ENCODE data around the gene CYP11A1.

CYP11A1 gene

GRCh38 chr15:74399100-74399499 lies 31.7 kb upstream of the CYP11A1 start:
- Histone ChIP-seq H3K9me3 (ENCODE audit: control insufficient read depth, low read length) (no peaks in the 10 kb centered on the region), H3K9ac (ENCODE audit: low read length) (no peak overlapping the region), H3K4me1 (ENCODE audit: control insufficient read depth, insufficient read depth, low read length) (peaks cover 39% of the 10 kb centered on the region), H3K36me3 (ENCODE audit: control insufficient read depth, insufficient read depth, low read length) (no peaks in the 10 kb centered on the region), H3K27me3 (ENCODE audit: control insufficient read depth, insufficient read depth, low read length) (no peaks in the 10 kb centered on the region), H3K4me3 (ENCODE audit: low read length) (no peak overlapping the region)

GRCh38 chr15:74398183-74398582 lies 30.7 kb upstream of the CYP11A1 start:
- Histone ChIP-seq H3K9me3 (ENCODE audit: control insufficient read depth, low read length) (no peaks in the 10 kb centered on the region), H3K4me1 (ENCODE audit: control insufficient read depth, insufficient read depth, low read length) (peaks cover 39% of the 10 kb centered on the region), H3K9ac (ENCODE audit: low read length) (no peak overlapping the region), H3K4me3 (ENCODE audit: low read length) (no peak overlapping the region), H3K36me3 (ENCODE audit: control insufficient read depth, insufficient read depth, low read length) (no peaks in the 10 kb centered on the region), H3K27me3 (ENCODE audit: control insufficient read depth, insufficient read depth, low read length) (no peaks in the 10 kb centered on the region)

- peaks cover 39% of the 10 kb centered on the region for H3K4me1 ChIP-seq (ENCODE audit: control insufficient read depth, insufficient read depth, low read length)
- no peaks in the 10 kb centered on the region for H3K27me3 ChIP-seq (ENCODE audit: control insufficient read depth, insufficient read depth, low read length)
- no peaks in the 10 kb centered on the region for H3K36me3 ChIP-seq (ENCODE audit: control insufficient read depth, insufficient read depth, low read length)
- no peak overlapping the region for H3K9ac ChIP-seq (ENCODE audit: low read length)
- H3K9me3 ChIP-seq (ENCODE audit: control insufficient read depth, low read length) = no peaks in the 10 kb centered on the region
- H3K4me3 ChIP-seq (ENCODE audit: low read length) = no peak overlapping the region
Observed at GRCh38 chr15:74397239-74398068, 30.0 kb upstream of the CYP11A1 start.

- H3K4me1 ChIP-seq (ENCODE audit: control insufficient read depth, insufficient read depth, low read length) = peaks cover 39% of the 10 kb centered on the region
- H3K4me3 ChIP-seq (ENCODE audit: low read length) = no peak overlapping the region
- no peak overlapping the region for H3K9ac ChIP-seq (ENCODE audit: low read length)
- H3K9me3 ChIP-seq (ENCODE audit: control insufficient read depth, low read length) = no peaks in the 10 kb centered on the region
- H3K36me3 ChIP-seq (ENCODE audit: control insufficient read depth, insufficient read depth, low read length) = no peaks in the 10 kb centered on the region
- H3K27me3 ChIP-seq (ENCODE audit: control insufficient read depth, insufficient read depth, low read length) = no peaks in the 10 kb centered on the region
Observed at GRCh38 chr15:74396445-74397238, 29.2 kb upstream of the CYP11A1 start.

GRCh38 chr15:74396146-74396438 lies 28.6 kb upstream of the CYP11A1 start:
- Histone ChIP-seq H3K4me1 (ENCODE audit: control insufficient read depth, insufficient read depth, low read length) (peaks cover 33% of the 10 kb centered on the region), H3K27me3 (ENCODE audit: control insufficient read depth, insufficient read depth, low read length) (no peaks in the 10 kb centered on the region), H3K36me3 (ENCODE audit: control insufficient read depth, insufficient read depth, low read length) (no peaks in the 10 kb centered on the region), H3K9me3 (ENCODE audit: control insufficient read depth, low read length) (no peaks in the 10 kb centered on the region), H3K9ac (ENCODE audit: low read length) (no peak overlapping the region), H3K4me3 (ENCODE audit: low read length) (no peak overlapping the region)

GRCh38 chr15:74395319-74396145 lies 28.1 kb upstream of the CYP11A1 start:
- Histone ChIP-seq H3K9ac (ENCODE audit: low read length) (no peak overlapping the region), H3K4me1 (ENCODE audit: control insufficient read depth, insufficient read depth, low read length) (peaks cover 30% of the 10 kb centered on the region), H3K27me3 (ENCODE audit: control insufficient read depth, insufficient read depth, low read length) (no peaks in the 10 kb centered on the region)

GRCh38 chr15:74394090-74394846 lies 26.8 kb upstream of the CYP11A1 start:
- Histone ChIP-seq H3K9ac (ENCODE audit: low read length) (no peak overlapping the region), H3K4me3 (ENCODE audit: low read length) (no peak overlapping the region), H3K9me3 (ENCODE audit: control insufficient read depth, low read length) (no peaks in the 10 kb centered on the region), H3K4me1 (ENCODE audit: control insufficient read depth, insufficient read depth, low read length) (peaks cover 36% of the 10 kb centered on the region), H3K36me3 (ENCODE audit: control insufficient read depth, insufficient read depth, low read length) (no peaks in the 10 kb centered on the region), H3K27me3 (ENCODE audit: control insufficient read depth, insufficient read depth, low read length) (no peaks in the 10 kb centered on the region)

More at GRCh38 chr15:74395319-74396145, 28.1 kb upstream of the CYP11A1 start:
- H3K4me3 ChIP-seq (ENCODE audit: low read length) = no peak overlapping the region
- H3K9me3 ChIP-seq (ENCODE audit: control insufficient read depth, low read length) = no peaks in the 10 kb centered on the region
- H3K36me3 ChIP-seq (ENCODE audit: control insufficient read depth, insufficient read depth, low read length) = no peaks in the 10 kb centered on the region

GRCh38 chr15:74393423-74393822 lies 26.0 kb upstream of the CYP11A1 start:
- Histone ChIP-seq H3K4me3 (ENCODE audit: low read length) (no peak overlapping the region), H3K9ac (ENCODE audit: low read length) (no peak overlapping the region), H3K27me3 (ENCODE audit: control insufficient read depth, insufficient read depth, low read length) (no peaks in the 10 kb centered on the region), H3K36me3 (ENCODE audit: control insufficient read depth, insufficient read depth, low read length) (no peaks in the 10 kb centered on the region), H3K4me1 (ENCODE audit: control insufficient read depth, insufficient read depth, low read length) (peaks cover 37% of the 10 kb centered on the region), H3K9me3 (ENCODE audit: control insufficient read depth, low read length) (no peaks in the 10 kb centered on the region)

GRCh38 chr15:74392902-74393301 lies 25.5 kb upstream of the CYP11A1 start:
- Histone ChIP-seq H3K9me3 (ENCODE audit: control insufficient read depth, low read length) (no peaks in the 10 kb centered on the region), H3K4me3 (ENCODE audit: low read length) (no peak overlapping the region), H3K9ac (ENCODE audit: low read length) (no peak overlapping the region), H3K4me1 (ENCODE audit: control insufficient read depth, insufficient read depth, low read length) (peaks cover 32% of the 10 kb centered on the region), H3K36me3 (ENCODE audit: control insufficient read depth, insufficient read depth, low read length) (no peaks in the 10 kb centered on the region), H3K27me3 (ENCODE audit: control insufficient read depth, insufficient read depth, low read length) (peaks cover 1% of the 10 kb centered on the region)

GRCh38 chr15:74392451-74392830 lies 25.0 kb upstream of the CYP11A1 start:
- Histone ChIP-seq H3K27me3 (ENCODE audit: control insufficient read depth, insufficient read depth, low read length) (peaks cover 4% of the 10 kb centered on the region), H3K9ac (ENCODE audit: low read length) (no peak overlapping the region), H3K4me1 (ENCODE audit: control insufficient read depth, insufficient read depth, low read length) (peaks cover 28% of the 10 kb centered on the region), H3K9me3 (ENCODE audit: control insufficient read depth, low read length) (no peaks in the 10 kb centered on the region), H3K4me3 (ENCODE audit: low read length) (no peak overlapping the region), H3K36me3 (ENCODE audit: control insufficient read depth, insufficient read depth, low read length) (no peaks in the 10 kb centered on the region)

- no peak overlapping the region for H3K4me3 ChIP-seq (ENCODE audit: low read length)
- H3K9ac ChIP-seq (ENCODE audit: low read length) = no peak overlapping the region
- H3K9me3 ChIP-seq (ENCODE audit: control insufficient read depth, low read length) = no peaks in the 10 kb centered on the region
- peaks cover 4% of the 10 kb centered on the region for H3K27me3 ChIP-seq (ENCODE audit: control insufficient read depth, insufficient read depth, low read length)
- no peaks in the 10 kb centered on the region for H3K36me3 ChIP-seq (ENCODE audit: control insufficient read depth, insufficient read depth, low read length)
- H3K4me1 ChIP-seq (ENCODE audit: control insufficient read depth, insufficient read depth, low read length) = peaks cover 21% of the 10 kb centered on the region
Observed at GRCh38 chr15:74391582-74392450, 24.4 kb upstream of the CYP11A1 start.
